NB4 (cell line): ENCODE measurements around the gene PPP1CC.

Source experiments
- CTCF ChIP-seq: IDR thresholded peaks from one replicate; pipeline ENCODE4 v1.5.1; 2012; ENCODE audit warnings: low read depth, low read length
- POLR2A ChIP-seq: IDR thresholded peaks from 2 replicates; pipeline ENCODE4 v1.6.1; 2011; ENCODE audit warnings: mild to moderate bottlenecking; ENCODE audit not compliant: insufficient read length; ENCODE audit errors: extremely low read depth

- TF ChIP-seq CTCF (no peak), POLR2A (no peak)
Measured at GRCh38 chr12:110782094-110782493, 39.4 kb upstream of the PPP1CC start.
